Stimulated activated CD4-positive, alpha-beta T cell treated with anti-CD3 and anti-CD28 coated beads, TNF-alpha, amount 100 ng/mL, for 4 hours (primary cell): Measurements from ENCODE around the gene NEUROD1.

Experiments used
- DNase-seq, 3 experiments: peaks; one replicate each; pipeline ENCODE4 v3.0.0-alpha.2; 2020; ENCODE audit warnings: low read depth in 3 of 3

NEUROD1 gene

GRCh38 chr2:181642086-181642485 lies 38.2 kb downstream of the NEUROD1 start:
- DNase-seq = no peak

- DNase-seq = no peak
Measured at GRCh38 chr2:181639686-181640085, 40.6 kb downstream of the NEUROD1 start.

- no peak for DNase-seq
Measured at GRCh38 chr2:181632733-181633401, 47.5 kb downstream of the NEUROD1 start.

GRCh38 chr2:181628590-181629585 lies 51.4 kb downstream of the NEUROD1 start:
- no peak for DNase-seq

GRCh38 chr2:181627545-181627944 lies 52.8 kb downstream of the NEUROD1 start:
- no peak for DNase-seq

- no peak for DNase-seq
Measured at GRCh38 chr2:181626671-181627070, 53.6 kb downstream of the NEUROD1 start.
